BE2C (cell line): Measurements from ENCODE around the gene DGKI.

ENCODE experiments used
- DNase-seq: peaks from one replicate; pipeline ENCODE4 v3.0.0-alpha.2; 2020
- H3K27me3 ChIP-seq: fragments of 250-450 bp; sonication (Bioruptor Pico); 2 replicates; pipeline ENCODE4 v1.5.1; 2020; ENCODE audit warnings: mild to moderate bottlenecking
- H3K36me3 ChIP-seq: fragments of 250-450 bp; sonication (Bioruptor Pico); 2 replicates; pipeline ENCODE4 v1.5.1; 2020; ENCODE audit warnings: mild to moderate bottlenecking
- H3K4me1 ChIP-seq: fragments of 250-450 bp; sonication (Bioruptor Pico); 2 replicates; pipeline ENCODE4 v1.5.1; 2020
- H3K4me3 ChIP-seq: 2 replicates; pipeline ENCODE4 v1.5.1; 2011; ENCODE audit warnings: low read depth, low read length
- H3K9me3 ChIP-seq: fragments of 250-450 bp; sonication (Bioruptor Pico); 2 replicates; pipeline ENCODE4 v1.5.1; 2020
- CTCF ChIP-seq: IDR thresholded peaks from 2 replicates; pipeline ENCODE4 v1.5.1; 2012; ENCODE audit warnings: mild to moderate bottlenecking, low read depth, low read length

DGKI gene

GRCh38 chr7:137669706-137670105, 177.1 kb downstream of the DGKI start:
- no peak for DNase-seq
- Histone ChIP-seq H3K4me3 (no peak overlapping the region), H3K36me3 (no peaks in the 10 kb centered on the region), H3K9me3 (no peaks in the 10 kb centered on the region), H3K4me1 (peaks cover 9% of the 10 kb centered on the region), H3K27me3 (no peaks in the 10 kb centered on the region)
- no peak for TF ChIP-seq CTCF

- H3K27me3 ChIP-seq: no peaks in the 10 kb centered on the region
- no peaks in the 10 kb centered on the region for H3K9me3 ChIP-seq
- no peak for TF ChIP-seq CTCF
- H3K4me3 ChIP-seq: no peak overlapping the region
- DNase-seq: no peak
- peaks cover 3% of the 10 kb centered on the region; the same call in 1 of the 2 replicates for H3K4me1 ChIP-seq
- no peaks in the 10 kb centered on the region for H3K36me3 ChIP-seq
Measured at GRCh38 chr7:137668404-137668803, 178.4 kb downstream of the DGKI start.

GRCh38 chr7:137667633-137668387, 179.0 kb downstream of the DGKI start:
- no peak for TF ChIP-seq CTCF
- DNase-seq: no peak
- Histone ChIP-seq H3K4me1 (peaks cover 3% of the 10 kb centered on the region; the same call in 1 of the 2 replicates), H3K36me3 (no peaks in the 10 kb centered on the region), H3K4me3 (no peak overlapping the region), H3K9me3 (no peaks in the 10 kb centered on the region), H3K27me3 (no peaks in the 10 kb centered on the region)

GRCh38 chr7:137664846-137665245, 181.9 kb downstream of the DGKI start:
- no peak overlapping the region for H3K4me3 ChIP-seq
- no peak for DNase-seq
- no peaks in the 10 kb centered on the region for H3K9me3 ChIP-seq
- H3K27me3 ChIP-seq: no peaks in the 10 kb centered on the region
- no peaks in the 10 kb centered on the region for H3K36me3 ChIP-seq
- H3K4me1 ChIP-seq: no peaks in the 10 kb centered on the region
- TF ChIP-seq CTCF: no peak

GRCh38 chr7:137661634-137662033, 185.1 kb downstream of the DGKI start:
- no peaks in the 10 kb centered on the region for H3K27me3 ChIP-seq
- H3K4me1 ChIP-seq: peaks cover 11% of the 10 kb centered on the region
- H3K36me3 ChIP-seq: no peaks in the 10 kb centered on the region
- DNase-seq: no peak
- no peak overlapping the region for H3K4me3 ChIP-seq
- no peak for TF ChIP-seq CTCF
- no peaks in the 10 kb centered on the region for H3K9me3 ChIP-seq

- TF ChIP-seq CTCF: no peak
- DNase-seq: no peak
- Histone ChIP-seq H3K4me1 (peaks cover 16% of the 10 kb centered on the region), H3K27me3 (no peaks in the 10 kb centered on the region), H3K4me3 (no peak overlapping the region), H3K9me3 (no peaks in the 10 kb centered on the region), H3K36me3 (no peaks in the 10 kb centered on the region)
Measured at GRCh38 chr7:137658190-137658900, 188.4 kb downstream of the DGKI start.
